Measurements from ENCODE around the gene ALPL.

The ALPL gene

GRCh38 chr1:21618561-21619374 lies 109.5 kb downstream of the ALPL start:
- DNase-seq (ENCODE audit: low read depth in 2 of 2): no peak

GRCh38 chr1:21619375-21619947 lies 110.2 kb downstream of the ALPL start:
- DNase-seq (ENCODE audit: low read depth in 2 of 2): no peak

DNA sequence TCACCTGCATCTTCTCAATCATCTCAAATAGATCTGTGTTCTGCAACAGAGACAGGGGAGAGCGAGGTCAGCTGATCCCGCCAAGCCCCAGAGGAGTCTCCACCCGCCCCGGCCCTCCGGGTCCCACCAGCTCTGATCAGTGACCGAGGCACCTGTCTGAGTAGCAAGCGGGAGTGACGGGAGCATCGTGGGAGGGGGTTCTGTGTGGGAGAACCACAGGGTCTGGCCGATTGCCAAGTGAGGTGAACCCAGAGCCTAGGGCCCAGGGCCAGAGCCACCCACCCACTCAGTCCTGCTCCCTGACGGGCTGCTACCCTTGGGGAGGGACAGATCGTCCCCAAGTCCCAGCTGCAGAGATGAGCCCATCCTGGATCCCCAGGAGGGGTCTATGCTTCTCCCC lies 110.8 kb downstream of the ALPL start:
- no peak for DNase-seq (ENCODE audit: low read depth in 2 of 2)

GRCh38 chr1:21620496-21620895 lies 111.3 kb downstream of the ALPL start:
- no peak for DNase-seq (ENCODE audit: low read depth in 2 of 2)

GRCh38 chr1:21621051-21621450 lies 111.8 kb downstream of the ALPL start:
- no peak for DNase-seq (ENCODE audit: low read depth in 2 of 2)

- DNase-seq (ENCODE audit: low read depth in 2 of 2): no peak
Observed at GRCh38 chr1:21621761-21622436, 112.7 kb downstream of the ALPL start.

DNA sequence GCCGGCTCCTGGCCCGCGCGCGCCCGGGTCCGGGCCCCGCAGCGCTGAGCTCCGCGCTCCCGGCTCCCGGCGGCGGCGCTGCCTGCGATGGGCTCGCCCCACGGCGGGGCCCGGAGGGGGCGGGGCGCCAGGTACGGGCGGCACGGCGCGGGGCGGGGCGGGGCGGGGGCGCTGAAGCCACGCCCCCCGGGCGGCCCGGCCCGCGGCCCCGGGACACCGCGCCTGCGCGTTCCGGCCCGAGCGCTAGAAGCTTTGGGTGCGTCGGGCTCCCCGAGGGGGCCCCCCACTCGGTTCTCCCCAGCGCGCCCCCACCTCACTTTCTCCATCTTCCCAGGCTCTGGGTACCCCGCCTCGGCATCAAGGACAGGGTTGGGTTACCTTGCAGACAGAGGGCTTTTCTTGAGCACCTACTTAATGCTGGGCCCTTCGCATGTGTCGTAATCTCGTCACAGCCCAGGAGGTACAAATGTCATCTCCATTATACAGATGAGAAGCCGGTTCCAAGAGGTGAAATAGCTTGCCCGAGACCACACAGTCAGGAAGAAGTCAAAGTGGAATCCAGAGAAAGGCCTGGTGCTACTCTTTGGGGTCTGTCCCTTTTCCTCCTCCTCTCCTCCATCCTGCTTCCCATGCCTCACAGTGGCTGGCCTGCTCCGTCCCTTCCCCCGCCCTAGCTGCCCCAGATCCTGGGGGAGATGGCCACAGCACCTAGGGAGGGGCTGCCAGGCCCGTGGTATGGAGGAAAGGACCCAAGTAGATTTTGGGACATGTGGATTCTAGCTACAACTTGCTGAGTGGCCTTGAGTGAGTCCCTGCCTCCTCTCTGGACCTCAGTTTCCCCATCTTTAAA lies 113.5 kb downstream of the ALPL start:
- no peak for DNase-seq (ENCODE audit: low read depth in 2 of 2)

DNA sequence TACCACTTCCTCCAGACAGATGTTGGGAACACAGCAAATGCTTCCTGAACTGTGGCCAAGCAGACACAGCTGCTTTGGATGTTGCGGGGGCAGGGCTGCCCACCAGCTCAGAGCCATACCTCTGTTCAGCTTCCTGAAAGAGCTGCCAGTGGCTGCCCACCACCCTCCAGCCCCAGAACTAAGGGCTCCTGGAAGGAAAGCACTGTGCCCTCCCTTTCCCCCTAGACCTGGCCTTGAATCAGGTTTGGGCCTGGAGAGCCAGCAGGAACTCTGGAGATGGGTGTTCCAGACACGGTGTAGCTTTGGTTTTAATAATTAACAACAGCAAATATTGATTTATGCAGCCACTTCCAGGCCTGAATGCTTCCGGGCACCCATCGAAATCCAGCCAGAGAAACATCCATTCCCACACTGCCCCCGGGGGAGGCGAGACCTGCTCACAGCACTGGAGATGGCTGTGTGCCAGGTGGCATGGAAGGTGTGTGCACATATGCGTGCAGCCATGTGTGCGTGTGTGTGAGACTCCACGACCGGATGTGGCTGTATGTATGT lies 114.3 kb downstream of the ALPL start:
- no peak for DNase-seq (ENCODE audit: low read depth in 2 of 2)

GRCh38 chr1:21624571-21625389 lies 115.6 kb downstream of the ALPL start:
- DNase-seq (ENCODE audit: low read depth in 2 of 2): no peak

GRCh38 chr1:21625390-21626190 lies 116.4 kb downstream of the ALPL start:
- DNase-seq (ENCODE audit: low read depth in 2 of 2): no peak

DNA sequence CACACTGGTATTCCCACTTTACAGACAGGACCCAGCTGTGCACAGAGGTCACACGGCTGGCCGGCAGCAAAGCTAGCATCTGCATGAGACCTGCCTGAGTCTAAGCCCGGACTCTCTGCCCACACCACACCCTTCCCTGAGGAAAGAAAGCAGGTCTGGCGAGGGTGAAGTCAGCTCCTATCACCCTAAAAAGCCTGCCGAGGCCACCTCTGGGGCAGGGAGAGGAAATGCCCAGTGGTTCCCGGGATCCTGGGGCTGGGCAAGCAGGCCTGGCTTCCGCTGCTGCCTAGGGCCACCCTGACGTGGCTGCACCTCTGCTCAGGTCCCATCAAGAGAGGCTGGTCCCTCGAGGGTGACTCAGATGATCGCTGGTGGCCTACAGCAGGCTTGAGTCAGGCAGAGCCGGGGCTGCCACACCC lies 117.7 kb downstream of the ALPL start:
- no peak for DNase-seq (ENCODE audit: low read depth in 2 of 2)
